ENCODE results near the gene ARHGAP8.
A peak's percentile ranks its signal among the peaks of the same experiment; 100 is the strongest.
"Not testable (repeated sequence)": the region's sequence is repeated elsewhere in the genome, so short reads cannot be mapped to it uniquely, and the experiment has no call there.

ARHGAP8 gene

GRCh38 chr22:44745853-44746789 is 6.3 kb upstream of the ARHGAP8 start:
- no peaks in the 10 kb centered on the region for H3K9me3 Mint-ChIP-seq
- peaks cover 8% of the 10 kb centered on the region for H3K27me3 Mint-ChIP-seq
- H3K4me3 Mint-ChIP-seq = no peak overlapping the region
- no peak for DNase-seq
- no peaks in the 10 kb centered on the region for H3K4me1 Mint-ChIP-seq
- ATAC-seq = no peak
- no peak overlapping the region for H3K27ac Mint-ChIP-seq

- peaks cover 12% of the 10 kb centered on the region for H3K27me3 Mint-ChIP-seq
- not testable (repeated sequence) for H3K27ac Mint-ChIP-seq, H3K4me1 Mint-ChIP-seq, DNase-seq, ATAC-seq, H3K9me3 Mint-ChIP-seq, H3K4me3 Mint-ChIP-seq
These were observed 4.6 kb upstream of the ARHGAP8 start for GRCh38 chr22:44747784-44748127.

GRCh38 chr22:44748524-44748923 is 3.9 kb upstream of the ARHGAP8 start:
- Mint-ChIP-seq H3K27me3 (peaks cover 19% of the 10 kb centered on the region), H3K4me3 (no peak overlapping the region), H3K4me1 (peaks cover 9% of the 10 kb centered on the region), H3K9me3 (no peaks in the 10 kb centered on the region), H3K27ac (no peak overlapping the region)
- DNase-seq (no peak), ATAC-seq (no peak)

GRCh38 chr22:44750481-44750880 is 1.9 kb upstream of the ARHGAP8 start:
- H3K4me1 Mint-ChIP-seq = peaks cover 18% of the 10 kb centered on the region
- H3K9me3 Mint-ChIP-seq = no peaks in the 10 kb centered on the region
- H3K27me3 Mint-ChIP-seq = peaks cover 39% of the 10 kb centered on the region
- no peak overlapping the region for H3K27ac Mint-ChIP-seq
- H3K4me3 Mint-ChIP-seq = no peak overlapping the region
- DNase-seq (no peak), ATAC-seq (no peak)

GRCh38 chr22:44753189-44754042 is 1.0 kb downstream of the ARHGAP8 start:
- DNase-seq = no peak
- no peak overlapping the region for H3K27ac Mint-ChIP-seq
- H3K9me3 Mint-ChIP-seq = no peaks in the 10 kb centered on the region
- peaks cover 19% of the 10 kb centered on the region for H3K4me1 Mint-ChIP-seq
- peaks cover 68% of the 10 kb centered on the region for H3K27me3 Mint-ChIP-seq
- no peak for ATAC-seq
- H3K4me3 Mint-ChIP-seq = peak overlapping the region; percentile 83 to 87

- Mint-ChIP-seq H3K27ac (no peak overlapping the region), H3K9me3 (no peaks in the 10 kb centered on the region), H3K4me3 (no peak overlapping the region), H3K27me3 (peaks cover 74% of the 10 kb centered on the region), H3K4me1 (peaks cover 19% of the 10 kb centered on the region)
- DNase-seq (no peak), ATAC-seq (no peak)
These were observed 2.6 kb downstream of the ARHGAP8 start for GRCh38 chr22:44754998-44755397.

- DNase-seq (no peak), ATAC-seq (no peak)
- no peaks in the 10 kb centered on the region for H3K9me3 Mint-ChIP-seq
- no peak overlapping the region for H3K4me3 Mint-ChIP-seq
- no peak overlapping the region for H3K27ac Mint-ChIP-seq
- peaks cover 19% of the 10 kb centered on the region for H3K4me1 Mint-ChIP-seq
- H3K27me3 Mint-ChIP-seq = peaks cover 70% of the 10 kb centered on the region
These were observed 3.0 kb downstream of the ARHGAP8 start for GRCh38 chr22:44755417-44755816.

- H3K27me3 Mint-ChIP-seq = peaks cover 70% of the 10 kb centered on the region
- DNase-seq = no peak
- ATAC-seq = no peak
- H3K27ac Mint-ChIP-seq = no peak overlapping the region
- no peak overlapping the region for H3K4me3 Mint-ChIP-seq
- no peaks in the 10 kb centered on the region for H3K9me3 Mint-ChIP-seq
- H3K4me1 Mint-ChIP-seq = peaks cover 19% of the 10 kb centered on the region
These were observed 3.6 kb downstream of the ARHGAP8 start for GRCh38 chr22:44755956-44756361.

- ATAC-seq (no peak), DNase-seq (no peak)
- Mint-ChIP-seq H3K27ac (no peak overlapping the region), H3K9me3 (peaks cover 0 to 9% of the 10 kb centered on the region in 2 donors), H3K4me3 (no peak overlapping the region), H3K27me3 (peaks cover 60% of the 10 kb centered on the region), H3K4me1 (peaks cover 10% of the 10 kb centered on the region)
These were observed 6.1 kb downstream of the ARHGAP8 start for GRCh38 chr22:44758344-44758973.

GRCh38 chr22:44759001-44759400 is 6.6 kb downstream of the ARHGAP8 start:
- ATAC-seq (no peak), DNase-seq (no peak)
- H3K4me1 Mint-ChIP-seq = peaks cover 5% of the 10 kb centered on the region
- H3K4me3 Mint-ChIP-seq = no peak overlapping the region
- peaks cover 0 to 9% of the 10 kb centered on the region in 2 donors for H3K9me3 Mint-ChIP-seq
- peak overlapping the region in 1 of 2 donors; percentile 43 for H3K27ac Mint-ChIP-seq
- peaks cover 54% of the 10 kb centered on the region for H3K27me3 Mint-ChIP-seq

GRCh38 chr22:44759430-44760310 is 7.3 kb downstream of the ARHGAP8 start:
- DNase-seq (no peak), ATAC-seq (no peak)
- Mint-ChIP-seq H3K4me1 (peaks cover 5% of the 10 kb centered on the region), H3K4me3 (no peak overlapping the region), H3K9me3 (peaks cover 0 to 9% of the 10 kb centered on the region in 2 donors), H3K27ac (no peak overlapping the region), H3K27me3 (peaks cover 48% of the 10 kb centered on the region)

GRCh38 chr22:44760476-44760875 is 8.1 kb downstream of the ARHGAP8 start:
- DNase-seq (no peak), ATAC-seq (no peak)
- Mint-ChIP-seq H3K27me3 (peaks cover 39% of the 10 kb centered on the region), H3K4me3 (no peak overlapping the region), H3K27ac (no peak overlapping the region), H3K4me1 (peaks cover 1% of the 10 kb centered on the region), H3K9me3 (peaks cover 0 to 9% of the 10 kb centered on the region in 2 donors)

GRCh38 chr22:44761025-44761424 is 8.7 kb downstream of the ARHGAP8 start:
- no peak overlapping the region for H3K27ac Mint-ChIP-seq

GRCh38 chr22:44764373-44764772 is 12.0 kb downstream of the ARHGAP8 start:
- DNase-seq (no peak), ATAC-seq (no peak)
- Mint-ChIP-seq H3K27ac (peak overlapping the region in 1 of 2 donors; percentile 80), H3K4me1 (no peaks in the 10 kb centered on the region), H3K4me3 (no peak overlapping the region), H3K27me3 (peaks cover 1% of the 10 kb centered on the region), H3K9me3 (peaks cover 0 to 9% of the 10 kb centered on the region in 2 donors)

More at GRCh38 chr22:44761025-44761424, 8.7 kb downstream of the ARHGAP8 start:
- no peaks in the 10 kb centered on the region for H3K4me1 Mint-ChIP-seq
- DNase-seq = no peak
- H3K4me3 Mint-ChIP-seq = no peak overlapping the region
- H3K27me3 Mint-ChIP-seq = peaks cover 34% of the 10 kb centered on the region
- ATAC-seq = no peak
- H3K9me3 Mint-ChIP-seq = peaks cover 0 to 9% of the 10 kb centered on the region in 2 donors

GRCh38 chr22:44764974-44765373 is 12.6 kb downstream of the ARHGAP8 start:
- Mint-ChIP-seq H3K4me1 (no peaks in the 10 kb centered on the region), H3K4me3 (no peak overlapping the region), H3K27ac (no peak overlapping the region), H3K27me3 (no peaks in the 10 kb centered on the region), H3K9me3 (peaks cover 0 to 9% of the 10 kb centered on the region in 2 donors)
- DNase-seq (no peak), ATAC-seq (no peak)
